Measurements from ENCODE around the gene XRN1. TPM values are rescaled to one million over a fixed set of nuclear protein-coding genes. Genes with fewer than 3 reads are reported as not detected.
"Not testable (repeated sequence)": the region's sequence is repeated elsewhere in the genome, so short reads cannot be mapped to it uniquely, and the experiment has no call there.

Gene XRN1
- total RNA-seq, 1 donor from 2014 or later: 51.4 TPM

- Mint-ChIP-seq H3K36me3 (ENCODE audit: low read depth) (peaks cover 50% of the 10 kb centered on the region), H3K27ac (no peak overlapping the region), H3K27me3 (ENCODE audit: low read depth) (no peaks in the 10 kb centered on the region), H3K9me3 (no peaks in the 10 kb centered on the region), H3K4me3 (ENCODE audit: low read depth) (no peak overlapping the region), H3K4me1 (ENCODE audit: low read depth) (no peaks in the 10 kb centered on the region)
- intact Hi-C loops (cut with micrococcal nuclease): no loop called here
- DNase-seq (ENCODE audit: low spot score): no peak
Measured at GRCh38 chr3:142418926-142419592, 28.8 kb downstream of the XRN1 start.

- Mint-ChIP-seq H3K27me3 (ENCODE audit: low read depth) (no peaks in the 10 kb centered on the region), H3K36me3 (ENCODE audit: low read depth) (peaks cover 54% of the 10 kb centered on the region), H3K4me1 (ENCODE audit: low read depth) (no peaks in the 10 kb centered on the region), H3K9me3 (no peaks in the 10 kb centered on the region), H3K27ac (no peak overlapping the region), H3K4me3 (ENCODE audit: low read depth) (no peak overlapping the region)
- DNase-seq (ENCODE audit: low spot score): no peak
- intact Hi-C loops (cut with micrococcal nuclease): no loop called here
Measured at GRCh38 chr3:142417302-142417701, 30.5 kb downstream of the XRN1 start.

GRCh38 chr3:142400537-142400936 lies 47.3 kb downstream of the XRN1 start:
- H3K9me3 Mint-ChIP-seq; H3K4me3 Mint-ChIP-seq (ENCODE audit: low read depth); H3K27me3 Mint-ChIP-seq (ENCODE audit: low read depth); intact Hi-C loops (cut with micrococcal nuclease); H3K27ac Mint-ChIP-seq; DNase-seq (ENCODE audit: low spot score); H3K4me1 Mint-ChIP-seq (ENCODE audit: low read depth): not testable (repeated sequence)
- peaks cover 67% of the 10 kb centered on the region for H3K36me3 Mint-ChIP-seq (ENCODE audit: low read depth)

GRCh38 chr3:142394921-142395622 lies 52.8 kb downstream of the XRN1 start:
- no peak overlapping the region for H3K4me3 Mint-ChIP-seq (ENCODE audit: low read depth)
- intact Hi-C loops (cut with micrococcal nuclease): no loop called here
- H3K9me3 Mint-ChIP-seq: no peaks in the 10 kb centered on the region
- H3K36me3 Mint-ChIP-seq (ENCODE audit: low read depth): peaks cover 44% of the 10 kb centered on the region
- no peak overlapping the region for H3K27ac Mint-ChIP-seq
- H3K4me1 Mint-ChIP-seq (ENCODE audit: low read depth): no peaks in the 10 kb centered on the region
- no peak for DNase-seq (ENCODE audit: low spot score)
- H3K27me3 Mint-ChIP-seq (ENCODE audit: low read depth): no peaks in the 10 kb centered on the region

- Mint-ChIP-seq H3K4me1 (ENCODE audit: low read depth) (no peaks in the 10 kb centered on the region), H3K36me3 (ENCODE audit: low read depth) (peaks cover 67% of the 10 kb centered on the region), H3K4me3 (ENCODE audit: low read depth) (no peak overlapping the region), H3K9me3 (peaks cover 8% of the 10 kb centered on the region), H3K27me3 (ENCODE audit: low read depth) (no peaks in the 10 kb centered on the region), H3K27ac (no peak overlapping the region)
- intact Hi-C loops (cut with micrococcal nuclease): no loop called here
- no peak for DNase-seq (ENCODE audit: low spot score)
Measured at GRCh38 chr3:142385078-142385477, 62.8 kb downstream of the XRN1 start.

- peaks cover 65% of the 10 kb centered on the region for H3K36me3 Mint-ChIP-seq (ENCODE audit: low read depth)
- intact Hi-C loops (cut with micrococcal nuclease): no loop called here
- no peak overlapping the region for H3K27ac Mint-ChIP-seq
Measured at GRCh38 chr3:142374687-142375086, 73.2 kb downstream of the XRN1 start.

GRCh38 chr3:142369576-142369975 lies 78.3 kb downstream of the XRN1 start:
- H3K4me3 Mint-ChIP-seq (ENCODE audit: low read depth); H3K4me1 Mint-ChIP-seq (ENCODE audit: low read depth); DNase-seq (ENCODE audit: low spot score); H3K27me3 Mint-ChIP-seq (ENCODE audit: low read depth); H3K27ac Mint-ChIP-seq; H3K9me3 Mint-ChIP-seq: not testable (repeated sequence)
- intact Hi-C loops (cut with micrococcal nuclease): loop anchor here (10.0 kb wide), 1 partner anchor 205 kb away; the partner anchor contains the start of gene ATR
- peaks cover 50% of the 10 kb centered on the region for H3K36me3 Mint-ChIP-seq (ENCODE audit: low read depth)

More at GRCh38 chr3:142374687-142375086, 73.2 kb downstream of the XRN1 start:
- Mint-ChIP-seq H3K27me3 (ENCODE audit: low read depth) (no peaks in the 10 kb centered on the region), H3K4me3 (ENCODE audit: low read depth) (no peak overlapping the region), H3K9me3 (no peaks in the 10 kb centered on the region), H3K4me1 (ENCODE audit: low read depth) (peaks cover 9% of the 10 kb centered on the region)
- no peak for DNase-seq (ENCODE audit: low spot score)

- Mint-ChIP-seq H3K27me3 (ENCODE audit: low read depth) (no peaks in the 10 kb centered on the region), H3K27ac (no peak overlapping the region), H3K4me3 (ENCODE audit: low read depth) (no peak overlapping the region), H3K9me3 (no peaks in the 10 kb centered on the region), H3K36me3 (ENCODE audit: low read depth) (peaks cover 42% of the 10 kb centered on the region), H3K4me1 (ENCODE audit: low read depth) (no peaks in the 10 kb centered on the region)
- intact Hi-C loops (cut with micrococcal nuclease): loop anchor here (10.0 kb wide), 1 partner anchor 208 kb away; the partner anchor contains the start of gene ATR
- DNase-seq (ENCODE audit: low spot score): no peak
Measured at GRCh38 chr3:142366434-142366833, 81.4 kb downstream of the XRN1 start.

- no peak overlapping the region for H3K27ac Mint-ChIP-seq
Measured at GRCh38 chr3:142363936-142364467, 83.8 kb downstream of the XRN1 start.

GRCh38 chr3:142363433-142363832 lies 84.4 kb downstream of the XRN1 start:
- not testable (repeated sequence) for H3K9me3 Mint-ChIP-seq; H3K27me3 Mint-ChIP-seq (ENCODE audit: low read depth); H3K27ac Mint-ChIP-seq; DNase-seq (ENCODE audit: low spot score); H3K4me3 Mint-ChIP-seq (ENCODE audit: low read depth); H3K4me1 Mint-ChIP-seq (ENCODE audit: low read depth)
- peaks cover 48% of the 10 kb centered on the region for H3K36me3 Mint-ChIP-seq (ENCODE audit: low read depth)
- intact Hi-C loops (cut with micrococcal nuclease): loop anchor here (10.0 kb wide), 1 partner anchor 211 kb away; the partner anchor contains the start of gene ATR

More at GRCh38 chr3:142363936-142364467, 83.8 kb downstream of the XRN1 start:
- no peak overlapping the region for H3K4me3 Mint-ChIP-seq (ENCODE audit: low read depth)
- intact Hi-C loops (cut with micrococcal nuclease): loop anchor here (10.0 kb wide), 1 partner anchor 211 kb away; the partner anchor contains the start of gene ATR
- DNase-seq (ENCODE audit: low spot score): no peak
- H3K36me3 Mint-ChIP-seq (ENCODE audit: low read depth): peaks cover 49% of the 10 kb centered on the region
- H3K4me1 Mint-ChIP-seq (ENCODE audit: low read depth): peaks cover 1% of the 10 kb centered on the region
- H3K9me3 Mint-ChIP-seq: no peaks in the 10 kb centered on the region
- no peaks in the 10 kb centered on the region for H3K27me3 Mint-ChIP-seq (ENCODE audit: low read depth)

- Mint-ChIP-seq H3K4me3 (ENCODE audit: low read depth) (no peak overlapping the region), H3K9me3 (no peaks in the 10 kb centered on the region), H3K4me1 (ENCODE audit: low read depth) (peaks cover 1% of the 10 kb centered on the region), H3K27me3 (ENCODE audit: low read depth) (no peaks in the 10 kb centered on the region), H3K36me3 (ENCODE audit: low read depth) (peaks cover 62% of the 10 kb centered on the region), H3K27ac (no peak overlapping the region)
- no peak for DNase-seq (ENCODE audit: low spot score)
- intact Hi-C loops (cut with micrococcal nuclease): no loop called here
Measured at GRCh38 chr3:142359367-142359766, 88.5 kb downstream of the XRN1 start.

- H3K4me3 Mint-ChIP-seq (ENCODE audit: low read depth): no peak overlapping the region
- intact Hi-C loops (cut with micrococcal nuclease): no loop called here
- H3K4me1 Mint-ChIP-seq (ENCODE audit: low read depth): peaks cover 1% of the 10 kb centered on the region
- no peak for DNase-seq (ENCODE audit: low spot score)
- H3K9me3 Mint-ChIP-seq: no peaks in the 10 kb centered on the region
- H3K36me3 Mint-ChIP-seq (ENCODE audit: low read depth): peaks cover 62% of the 10 kb centered on the region
- H3K27me3 Mint-ChIP-seq (ENCODE audit: low read depth): no peaks in the 10 kb centered on the region
- H3K27ac Mint-ChIP-seq: no peak overlapping the region
Measured at GRCh38 chr3:142356818-142357217, 91.0 kb downstream of the XRN1 start.

GRCh38 chr3:142355692-142356091 lies 92.1 kb downstream of the XRN1 start:
- intact Hi-C loops (cut with micrococcal nuclease): no loop called here
- H3K27ac Mint-ChIP-seq: no peak overlapping the region
- no peaks in the 10 kb centered on the region for H3K27me3 Mint-ChIP-seq (ENCODE audit: low read depth)
- H3K4me3 Mint-ChIP-seq (ENCODE audit: low read depth): no peak overlapping the region
- no peak for DNase-seq (ENCODE audit: low spot score)
- no peaks in the 10 kb centered on the region for H3K9me3 Mint-ChIP-seq
- peaks cover 53% of the 10 kb centered on the region for H3K36me3 Mint-ChIP-seq (ENCODE audit: low read depth)
- peaks cover 1% of the 10 kb centered on the region for H3K4me1 Mint-ChIP-seq (ENCODE audit: low read depth)

Measured in activated T-helper 2 cell treated with anti-CD3 and anti-CD28 coated beads, Interferon-gamma antibody, Interleukin-2, Interleukin-4, amounts not matched to agents 10 μg/mL and 5 μg/mL and 100 μg/mL, durations not matched to agents 14 hours and 24 hours and 36 hours (primary cell).